Endothelial cell of umbilical vein (primary cell): ENCODE results near the gene OR5AS1.

Experiments used
- EZH2 ChIP-seq: IDR thresholded peaks from 2 replicates; pipeline ENCODE4 v1.6.1; 2012; ENCODE audit warnings: borderline replicate concordance, low read depth, mild to moderate bottlenecking, moderate library complexity, low read length, inconsistent platforms; ENCODE audit not compliant: severe bottlenecking
- POLR2A ChIP-seq: IDR thresholded peaks from 2 replicates; pipeline ENCODE4 v1.6.1; 2012; ENCODE audit warnings: low read depth, mild to moderate bottlenecking, control low read depth, low read length
- POLR2AphosphoS5 ChIP-seq: IDR thresholded peaks from 2 replicates; pipeline ENCODE4 v1.6.1; 2012; ENCODE audit warnings: low read depth, mild to moderate bottlenecking, control low read depth, low read length, moderate library complexity; ENCODE audit not compliant: insufficient read depth
- TF ChIP-seq, protein P1 (sequence below), 2 donors: IDR thresholded peaks; 1 replicate in 1 of 2; 2 replicates in 1 of 2; pipeline ENCODE4 v1.5.1; 2011; ENCODE audit warnings: low read length in 2 of 2, mild to moderate bottlenecking in 2 of 2, moderate library complexity in 2 of 2, control low read depth in 1 of 2, inconsistent platforms in 1 of 2, low read depth in 1 of 2; ENCODE audit not compliant: insufficient read depth in 1 of 2; ENCODE audit errors: extremely low read depth in 1 of 2
- TF ChIP-seq, protein P2 (sequence below): IDR thresholded peaks from 2 replicates; pipeline ENCODE4 v1.6.1; 2011; ENCODE audit not compliant: insufficient read depth, insufficient read length

DNA sequence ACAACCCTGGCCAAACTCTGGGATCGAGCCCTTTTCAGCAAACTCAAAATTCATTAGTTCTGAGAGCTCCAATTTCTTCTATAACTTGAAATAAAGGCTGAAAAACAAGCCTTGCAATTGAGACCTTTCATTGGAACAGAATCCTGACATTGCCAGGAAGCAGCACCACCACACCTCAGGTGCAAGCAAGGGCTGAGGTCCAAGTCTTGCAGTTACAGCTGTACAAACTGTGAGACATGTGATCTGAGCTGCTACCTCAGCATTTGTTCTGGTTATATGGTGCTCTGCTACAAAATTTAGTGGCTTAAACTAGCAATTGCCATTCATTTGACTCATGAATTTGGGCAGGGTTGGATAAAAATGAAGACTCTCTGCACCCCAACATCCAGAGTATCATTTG is 18.1 kb downstream of the OR5AS1 start:
- TF ChIP-seq, protein P1, sequence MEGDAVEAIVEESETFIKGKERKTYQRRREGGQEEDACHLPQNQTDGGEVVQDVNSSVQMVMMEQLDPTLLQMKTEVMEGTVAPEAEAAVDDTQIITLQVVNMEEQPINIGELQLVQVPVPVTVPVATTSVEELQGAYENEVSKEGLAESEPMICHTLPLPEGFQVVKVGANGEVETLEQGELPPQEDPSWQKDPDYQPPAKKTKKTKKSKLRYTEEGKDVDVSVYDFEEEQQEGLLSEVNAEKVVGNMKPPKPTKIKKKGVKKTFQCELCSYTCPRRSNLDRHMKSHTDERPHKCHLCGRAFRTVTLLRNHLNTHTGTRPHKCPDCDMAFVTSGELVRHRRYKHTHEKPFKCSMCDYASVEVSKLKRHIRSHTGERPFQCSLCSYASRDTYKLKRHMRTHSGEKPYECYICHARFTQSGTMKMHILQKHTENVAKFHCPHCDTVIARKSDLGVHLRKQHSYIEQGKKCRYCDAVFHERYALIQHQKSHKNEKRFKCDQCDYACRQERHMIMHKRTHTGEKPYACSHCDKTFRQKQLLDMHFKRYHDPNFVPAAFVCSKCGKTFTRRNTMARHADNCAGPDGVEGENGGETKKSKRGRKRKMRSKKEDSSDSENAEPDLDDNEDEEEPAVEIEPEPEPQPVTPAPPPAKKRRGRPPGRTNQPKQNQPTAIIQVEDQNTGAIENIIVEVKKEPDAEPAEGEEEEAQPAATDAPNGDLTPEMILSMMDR (IDR thresholded peaks at IDR 0.05; ENCODE audit: extremely low read depth in 1 of 2, insufficient read depth in 1 of 2, low read depth in 1 of 2, low read length in 2 of 2), result no peak
- TF ChIP-seq POLR2A (no peak), POLR2AphosphoS5 (no peak), EZH2 (no peak)
- TF ChIP-seq, protein P2, sequence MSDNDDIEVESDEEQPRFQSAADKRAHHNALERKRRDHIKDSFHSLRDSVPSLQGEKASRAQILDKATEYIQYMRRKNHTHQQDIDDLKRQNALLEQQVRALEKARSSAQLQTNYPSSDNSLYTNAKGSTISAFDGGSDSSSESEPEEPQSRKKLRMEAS, result no peak
